NCI-H526 (cell line): ENCODE results near the gene CIZ1.
A peak's percentile ranks its signal among the peaks of the same experiment; 100 is the strongest.

Experiments used
- DNase-seq, 2 experiments: peaks; one replicate each; lab custom pipeline; 2025; lab: John Stamatoyannopoulos, UW

CIZ1 gene

GRCh38 chr9:128124873-128125579 lies 66.3 kb downstream of the CIZ1 start:
- peak; percentile 18 to 66 for DNase-seq

- no peak for DNase-seq
Measured at GRCh38 chr9:128124451-128124850, 66.9 kb downstream of the CIZ1 start.

DNA sequence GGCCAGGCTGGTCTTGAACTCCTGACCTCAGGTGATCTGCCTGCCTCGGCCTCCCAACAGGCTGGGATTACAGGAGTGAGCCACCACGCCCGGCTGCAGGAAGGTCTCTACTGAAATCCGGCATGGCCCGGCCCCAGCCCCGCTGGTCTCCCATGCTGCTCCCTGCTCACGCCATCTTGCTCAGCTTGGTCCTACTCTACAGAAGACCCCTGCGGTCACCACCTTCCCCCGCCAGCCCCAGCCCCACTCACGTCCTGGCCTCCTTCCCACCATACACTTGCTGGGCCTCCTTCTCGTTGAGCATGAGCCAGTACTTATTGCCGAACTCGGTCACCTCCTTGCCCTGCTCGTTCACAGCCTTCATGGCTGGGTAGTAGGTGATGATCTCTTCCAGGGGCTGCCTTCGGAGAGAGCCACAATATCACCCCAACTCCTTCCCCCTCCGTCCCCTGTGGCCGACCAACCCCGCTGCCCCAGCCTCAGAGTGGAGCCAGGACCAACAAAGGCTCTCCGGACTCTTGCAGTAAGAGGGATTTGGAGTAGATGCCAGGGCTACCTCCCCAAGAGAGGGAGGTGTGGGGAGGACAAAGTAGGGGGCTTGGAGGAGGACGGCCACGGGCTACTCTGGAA lies 67.8 kb downstream of the CIZ1 start:
- DNase-seq = no peak

- DNase-seq = no peak
Measured at GRCh38 chr9:128122809-128123175, 68.6 kb downstream of the CIZ1 start.

DNA sequence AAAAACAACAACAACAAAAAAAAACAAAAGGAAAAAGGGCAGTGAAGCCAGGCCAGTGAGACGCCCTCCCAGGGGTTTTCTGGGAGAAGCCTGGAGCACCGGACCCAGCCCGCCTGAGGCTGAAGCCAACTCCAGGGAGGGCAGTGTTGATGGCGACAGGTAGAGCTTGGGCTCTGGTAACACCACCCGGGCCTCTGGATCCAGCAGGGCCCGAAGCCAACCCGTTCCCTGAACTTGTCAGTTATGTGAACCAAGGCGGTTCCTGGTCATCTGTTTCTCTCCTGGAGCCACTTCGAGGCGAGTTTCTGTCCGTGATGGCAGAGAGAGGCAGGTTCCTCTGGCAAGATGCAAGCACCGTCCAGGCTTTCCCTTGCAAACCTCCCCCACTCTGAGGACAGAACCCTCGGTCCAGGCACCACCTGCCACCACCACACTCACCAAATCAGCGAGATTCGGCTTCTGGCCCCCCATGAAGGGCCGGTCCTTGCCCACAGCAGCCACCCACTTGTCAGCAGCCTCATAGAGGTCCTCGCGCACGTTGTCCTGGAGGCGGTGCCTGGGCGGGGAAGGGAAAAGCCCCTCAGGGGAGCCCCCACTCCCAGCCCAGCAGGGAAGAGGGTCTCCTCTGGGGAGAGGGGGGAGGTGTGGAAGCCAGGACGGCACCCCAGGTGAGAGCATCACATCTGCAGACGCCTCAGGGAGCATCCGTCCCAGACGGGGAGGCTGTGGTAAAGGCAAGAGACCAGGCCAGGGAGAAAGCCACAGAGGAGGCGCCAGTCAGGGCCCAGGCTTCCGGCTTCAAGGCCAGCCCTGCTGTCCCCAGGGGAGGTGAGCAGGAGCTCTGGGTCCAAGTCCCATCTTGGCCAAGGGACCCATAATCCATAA lies 69.2 kb downstream of the CIZ1 start:
- no peak for DNase-seq

GRCh38 chr9:128121466-128121810 lies 69.9 kb downstream of the CIZ1 start:
- DNase-seq = no peak

GRCh38 chr9:128120741-128121465 lies 70.5 kb downstream of the CIZ1 start:
- DNase-seq = no peak

- no peak for DNase-seq
Measured at GRCh38 chr9:128120061-128120740, 71.2 kb downstream of the CIZ1 start.

DNA sequence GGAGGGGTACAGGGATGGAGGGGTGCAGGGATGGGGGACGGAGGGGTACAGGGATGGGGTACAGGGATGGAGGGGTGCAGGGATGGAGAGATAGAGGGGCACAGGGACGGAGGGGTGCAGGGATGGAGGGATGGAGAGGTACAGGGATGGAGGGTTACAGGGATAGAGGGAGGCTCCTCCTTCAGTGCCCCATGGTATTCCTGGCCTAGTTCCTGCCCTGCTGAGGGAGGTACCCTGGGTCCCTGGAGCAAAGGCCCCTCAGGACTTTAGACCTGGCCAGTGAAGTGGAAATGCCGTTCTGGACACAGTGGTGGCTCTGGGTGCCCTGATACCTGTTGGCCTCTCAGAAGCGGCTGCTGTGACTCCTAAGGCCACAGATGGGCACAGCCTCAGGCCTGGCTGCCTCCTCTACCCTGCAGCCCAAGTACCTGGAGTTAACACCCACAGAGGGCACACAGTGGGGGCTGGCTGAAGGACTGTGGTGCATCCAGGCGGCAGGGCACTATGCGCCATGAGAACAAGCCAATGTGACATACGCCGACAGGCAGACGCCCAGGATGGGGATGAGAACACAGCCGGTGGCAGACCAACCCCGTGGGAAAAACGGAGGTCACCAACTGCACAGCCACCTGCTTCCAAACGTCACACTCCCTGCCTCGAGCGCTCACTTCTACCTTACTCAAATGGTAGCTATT lies 72.3 kb downstream of the CIZ1 start:
- DNase-seq = no peak

GRCh38 chr9:128118472-128118857 lies 72.9 kb downstream of the CIZ1 start:
- DNase-seq = no peak

DNA sequence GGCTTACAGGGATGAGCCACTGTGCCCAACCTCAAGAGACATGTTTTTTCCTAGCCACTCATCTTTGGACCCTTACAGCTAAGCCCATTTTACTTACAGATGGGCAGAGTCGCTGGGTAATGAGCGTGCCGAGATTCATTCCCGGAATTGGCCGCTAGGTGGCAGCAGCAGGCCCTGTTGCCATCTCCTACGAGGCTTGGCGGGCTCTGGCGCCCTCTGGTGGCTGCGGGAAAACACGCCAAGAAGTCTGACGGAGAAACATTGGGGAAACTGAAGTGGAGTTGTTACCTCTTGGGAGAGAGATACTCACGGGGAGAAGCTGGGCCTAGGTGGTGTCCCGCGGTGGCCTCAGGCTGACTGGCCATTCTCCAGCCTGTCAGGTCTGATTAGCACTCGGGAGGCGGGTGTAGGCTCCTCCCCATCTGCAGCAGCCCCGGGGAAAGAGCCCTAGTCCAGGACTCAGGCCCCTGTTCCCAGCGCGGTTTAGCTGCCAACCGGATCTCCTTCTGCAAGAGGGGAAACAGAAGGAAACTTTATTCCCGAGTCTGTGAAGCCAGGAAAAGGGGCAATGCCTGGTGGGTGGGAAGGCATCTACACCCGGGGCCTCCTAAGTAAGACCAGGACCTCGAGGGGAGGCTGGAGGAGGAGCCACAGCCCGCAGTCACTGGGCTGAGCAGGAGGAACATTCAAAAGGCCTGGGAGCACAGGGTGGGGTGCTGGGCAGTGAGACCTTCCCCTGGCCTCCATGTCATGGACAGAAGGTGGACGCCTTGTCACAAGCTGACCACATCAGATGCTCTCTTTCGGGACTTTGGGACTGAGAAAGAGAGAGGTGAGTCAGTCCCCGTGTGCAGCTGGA lies 73.5 kb downstream of the CIZ1 start:
- DNase-seq = peak; percentile 23 to 89

DNA sequence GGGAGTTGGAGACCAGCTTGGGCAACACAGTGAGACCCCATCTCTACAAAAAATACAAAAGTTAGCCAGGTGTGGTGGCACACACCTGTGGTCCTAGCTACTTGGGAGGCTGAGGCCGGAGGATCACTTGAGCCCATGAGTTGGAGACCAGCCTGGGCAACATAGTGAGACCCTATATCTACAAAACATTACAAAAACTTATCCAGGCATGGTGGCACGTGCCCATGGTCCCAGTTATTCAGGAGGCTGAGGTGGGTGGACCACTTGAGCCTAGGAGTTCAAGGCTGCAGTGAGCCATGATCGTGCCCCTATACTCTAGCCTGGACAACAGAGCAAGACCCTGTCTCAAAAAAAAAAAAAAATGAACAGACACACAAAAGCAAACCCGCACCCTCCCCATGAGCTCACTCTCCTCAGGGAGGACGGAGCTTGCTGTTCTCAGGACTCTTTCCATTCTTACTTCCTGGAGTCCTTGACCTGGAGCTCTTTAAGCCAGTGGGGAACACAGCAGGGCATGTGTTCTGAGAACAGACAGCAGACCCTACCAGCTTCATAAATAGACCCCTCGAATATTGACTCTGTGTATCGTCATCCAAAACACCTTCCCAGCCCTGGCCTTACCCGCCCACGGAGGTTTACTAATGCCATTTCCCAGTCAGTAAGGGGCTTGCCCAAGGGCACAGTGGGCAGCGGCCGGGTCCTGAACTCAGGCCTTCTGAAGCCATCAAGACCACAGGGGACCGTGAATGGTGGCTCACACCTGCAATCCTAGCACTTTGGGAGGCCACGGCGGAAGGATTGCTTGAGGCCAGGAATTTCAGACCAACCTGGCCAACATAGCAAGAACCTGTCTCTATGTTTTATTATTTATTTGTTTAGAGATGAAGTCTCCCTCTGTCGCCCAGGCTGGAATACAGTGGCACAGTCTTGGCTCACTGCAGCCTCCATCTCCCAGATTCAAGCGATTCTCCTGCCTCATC lies 75.0 kb downstream of the CIZ1 start:
- DNase-seq = no peak
